Measurements from ENCODE around the gene RIOX2. TPM values are rescaled to one million over a fixed set of nuclear protein-coding genes. Genes with fewer than 3 reads are reported as not detected.

RIOX2 gene
- total RNA-seq, 6 experiments from 2014 or later: 10.9 to 27.6 (median 15.6) TPM

DNA sequence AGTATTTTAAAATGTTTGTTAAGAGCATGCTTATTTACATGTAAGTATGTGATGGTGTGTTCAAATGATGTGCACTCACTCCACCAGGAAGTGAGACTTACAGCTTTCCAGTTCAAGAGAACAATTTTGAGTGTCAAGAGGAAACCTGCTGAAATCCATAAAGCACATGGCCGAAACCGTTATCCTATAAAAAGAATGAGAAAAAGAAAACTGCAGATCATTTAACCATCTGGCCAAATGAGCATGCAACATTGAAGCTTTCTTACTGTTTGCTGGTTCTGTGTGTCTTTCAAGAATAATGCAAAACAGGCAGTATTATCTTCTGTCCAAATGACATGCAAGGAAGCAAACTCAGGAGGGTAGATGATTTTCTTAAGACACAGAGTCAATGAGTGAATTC lies 36.6 kb upstream of the RIOX2 start:
- no peak for TF ChIP-seq POLR2A (IDR thresholded peaks at IDR 0.05)
- TF ChIP-seq, protein P1, sequence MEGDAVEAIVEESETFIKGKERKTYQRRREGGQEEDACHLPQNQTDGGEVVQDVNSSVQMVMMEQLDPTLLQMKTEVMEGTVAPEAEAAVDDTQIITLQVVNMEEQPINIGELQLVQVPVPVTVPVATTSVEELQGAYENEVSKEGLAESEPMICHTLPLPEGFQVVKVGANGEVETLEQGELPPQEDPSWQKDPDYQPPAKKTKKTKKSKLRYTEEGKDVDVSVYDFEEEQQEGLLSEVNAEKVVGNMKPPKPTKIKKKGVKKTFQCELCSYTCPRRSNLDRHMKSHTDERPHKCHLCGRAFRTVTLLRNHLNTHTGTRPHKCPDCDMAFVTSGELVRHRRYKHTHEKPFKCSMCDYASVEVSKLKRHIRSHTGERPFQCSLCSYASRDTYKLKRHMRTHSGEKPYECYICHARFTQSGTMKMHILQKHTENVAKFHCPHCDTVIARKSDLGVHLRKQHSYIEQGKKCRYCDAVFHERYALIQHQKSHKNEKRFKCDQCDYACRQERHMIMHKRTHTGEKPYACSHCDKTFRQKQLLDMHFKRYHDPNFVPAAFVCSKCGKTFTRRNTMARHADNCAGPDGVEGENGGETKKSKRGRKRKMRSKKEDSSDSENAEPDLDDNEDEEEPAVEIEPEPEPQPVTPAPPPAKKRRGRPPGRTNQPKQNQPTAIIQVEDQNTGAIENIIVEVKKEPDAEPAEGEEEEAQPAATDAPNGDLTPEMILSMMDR (IDR thresholded peaks at IDR 0.05): no peak
- no peak overlapping the region for H3K27ac ChIP-seq
- ATAC-seq (no peak), DNase-seq (no peak)
- intact Hi-C loops (cut with DNase I): no loop called here
- peaks cover 0 to 30% (median 3%) of the 10 kb centered on the region in 4 donors for H3K4me1 ChIP-seq
- peaks cover 0 to 2% (median 0%) of the 10 kb centered on the region in 4 donors for H3K36me3 ChIP-seq
- no peaks in the 10 kb centered on the region for H3K9me3 ChIP-seq
- H3K27me3 ChIP-seq: no peaks in the 10 kb centered on the region
- H3K4me3 ChIP-seq: no peak overlapping the region
- WGBS (ENCODE audit: insufficient coverage, low coverage, low lambda C conversion rate, missing lambda C conversion rate): 55% methylated on average over 2 of the region's 2 CpGs

DNA sequence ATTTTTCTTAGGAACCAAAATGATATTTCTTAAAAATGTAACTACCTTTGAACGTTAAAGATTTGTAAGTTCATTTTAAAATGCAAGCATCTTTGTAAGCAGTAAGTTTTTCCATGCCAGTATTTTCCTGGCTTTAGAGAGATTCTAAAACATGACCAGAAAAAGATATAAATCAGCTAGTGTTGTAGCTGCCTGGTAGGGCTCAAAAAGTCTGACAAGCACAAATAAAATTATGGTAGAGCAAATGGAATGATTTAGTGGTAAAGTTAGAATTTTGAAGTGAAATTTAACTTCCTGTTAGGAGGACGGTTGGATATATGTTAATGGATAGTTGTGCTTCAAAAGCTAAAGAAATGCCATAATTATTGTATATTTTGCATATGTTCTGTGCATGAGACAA lies 33.2 kb upstream of the RIOX2 start:
- DNase-seq: no peak
- no peak overlapping the region for H3K4me3 ChIP-seq
- peaks cover 0 to 7% (median 3%) of the 10 kb centered on the region in 4 donors for H3K4me1 ChIP-seq
- H3K27ac ChIP-seq: no peak overlapping the region
- 67% methylated on average over 2 of the region's 2 CpGs for WGBS (ENCODE audit: insufficient coverage, low coverage, low lambda C conversion rate, missing lambda C conversion rate)
- TF ChIP-seq, protein P1 (IDR thresholded peaks at IDR 0.05): no peak
- no peaks in the 10 kb centered on the region for H3K9me3 ChIP-seq
- no peaks in the 10 kb centered on the region for H3K36me3 ChIP-seq
- intact Hi-C loops (cut with DNase I): no loop called here
- no peaks in the 10 kb centered on the region for H3K27me3 ChIP-seq
- ATAC-seq: no peak

DNA sequence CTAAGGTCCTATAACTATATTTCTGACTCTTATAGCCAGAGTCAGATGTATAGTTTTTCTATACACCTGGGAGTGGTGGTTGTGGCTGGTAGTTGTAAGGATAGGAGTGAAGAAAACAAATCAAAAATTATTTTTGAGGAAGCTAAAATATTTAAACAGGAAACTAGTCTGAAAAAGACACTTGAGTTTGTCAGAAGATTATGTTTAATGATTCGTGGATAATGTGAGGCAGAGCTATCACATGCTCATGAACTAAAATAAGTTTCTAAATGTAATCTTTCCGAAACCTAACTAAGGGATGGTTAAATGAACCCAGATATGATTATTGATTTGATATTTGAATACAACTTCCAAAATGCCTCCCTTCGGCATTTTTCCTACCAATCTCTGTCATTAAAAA lies 32.5 kb upstream of the RIOX2 start:
- DNase-seq (no peak), ATAC-seq (no peak)
- Histone ChIP-seq H3K36me3 (no peaks in the 10 kb centered on the region), H3K4me1 (no peaks in the 10 kb centered on the region), H3K4me3 (no peak overlapping the region), H3K9me3 (no peaks in the 10 kb centered on the region), H3K27me3 (no peaks in the 10 kb centered on the region), H3K27ac (no peak overlapping the region)
- intact Hi-C loops (cut with DNase I): no loop called here
- 80% methylated on average over 3 of the region's 3 CpGs for WGBS (ENCODE audit: insufficient coverage, low coverage, low lambda C conversion rate, missing lambda C conversion rate)
- TF ChIP-seq, protein P1 (IDR thresholded peaks at IDR 0.05): no peak

DNA sequence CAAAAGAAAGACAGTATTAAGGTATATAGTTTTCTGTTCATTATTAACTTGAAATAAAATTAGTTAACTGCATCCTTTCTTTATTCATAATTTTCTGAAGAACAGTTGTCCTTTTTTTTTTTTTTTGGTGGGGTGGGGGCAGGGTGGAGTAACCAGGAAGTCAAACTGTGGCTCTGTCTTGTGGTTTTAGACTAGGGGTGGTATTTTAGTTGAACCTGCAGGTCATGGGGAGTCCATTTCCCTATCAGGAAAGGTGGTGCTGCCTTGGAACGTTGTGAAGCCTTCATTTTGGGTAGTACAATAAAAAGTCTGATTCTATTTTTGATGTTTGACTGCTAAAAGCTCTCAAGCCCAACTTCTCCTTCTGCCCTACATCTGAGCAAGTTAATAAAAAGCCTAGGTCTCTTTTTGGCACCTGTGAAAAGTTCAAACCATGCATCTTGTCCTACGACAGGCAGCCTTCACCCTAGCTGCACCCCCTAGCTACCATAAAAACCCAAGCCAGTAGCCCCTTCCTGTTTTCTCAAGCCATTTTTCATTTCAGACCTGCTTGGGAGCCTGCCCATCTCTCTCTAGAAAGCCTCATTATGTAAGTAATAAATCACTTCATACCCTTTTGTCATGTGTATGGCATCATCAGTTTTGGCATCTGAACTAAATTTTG lies 31.2 kb upstream of the RIOX2 start:
- Histone ChIP-seq H3K36me3 (no peaks in the 10 kb centered on the region), H3K4me3 (no peak overlapping the region), H3K27me3 (no peaks in the 10 kb centered on the region), H3K9me3 (no peaks in the 10 kb centered on the region), H3K4me1 (no peaks in the 10 kb centered on the region), H3K27ac (no peak overlapping the region)
- WGBS (ENCODE audit: insufficient coverage, low coverage, low lambda C conversion rate, missing lambda C conversion rate): 38% methylated on average over 2 of the region's 2 CpGs
- TF ChIP-seq, protein P1 (IDR thresholded peaks at IDR 0.05): no peak
- TF ChIP-seq POLR2A (IDR thresholded peaks at IDR 0.05): no peak
- ATAC-seq: no peak
- no peak for DNase-seq
- intact Hi-C loops (cut with DNase I): no loop called here

DNA sequence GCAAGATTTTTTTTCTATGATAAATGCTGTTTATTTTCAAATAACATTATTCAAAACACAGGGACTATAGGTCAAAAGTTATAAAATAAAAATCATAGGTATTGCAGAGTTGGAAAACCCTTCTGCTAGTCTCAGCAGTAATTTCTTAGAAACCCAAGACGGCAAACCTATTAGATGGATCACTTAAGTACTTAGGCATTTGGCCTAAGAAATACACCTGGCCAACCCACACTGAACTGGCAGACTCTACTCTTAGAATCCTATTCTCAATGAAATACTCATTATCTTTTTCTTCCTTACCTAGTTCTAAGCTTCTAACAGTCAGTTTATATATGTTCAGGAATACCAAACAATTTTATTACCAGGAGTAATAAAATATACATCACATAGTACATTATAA lies 30.5 kb upstream of the RIOX2 start:
- TF ChIP-seq POLR2A (IDR thresholded peaks at IDR 0.05): no peak
- Histone ChIP-seq H3K9me3 (no peaks in the 10 kb centered on the region), H3K27me3 (no peaks in the 10 kb centered on the region), H3K4me3 (no peak overlapping the region), H3K4me1 (no peaks in the 10 kb centered on the region), H3K36me3 (no peaks in the 10 kb centered on the region), H3K27ac (no peak overlapping the region)
- WGBS (ENCODE audit: insufficient coverage, low coverage, low lambda C conversion rate, missing lambda C conversion rate): 93% methylated on average over 1 of the region's 1 CpG
- intact Hi-C loops (cut with DNase I): no loop called here
- ATAC-seq (no peak), DNase-seq (no peak)
